ENCODE results near the gene RNASEH2A. TPM values are rescaled to one million over a fixed set of nuclear protein-coding genes. Genes with fewer than 3 reads are reported as not detected.
"Not testable (repeated sequence)": the region's sequence is repeated elsewhere in the genome, so short reads cannot be mapped to it uniquely, and the experiment has no call there.

RNASEH2A gene
- total RNA-seq, 1 donor from 2014 or later, result 16.7 TPM

DNA sequence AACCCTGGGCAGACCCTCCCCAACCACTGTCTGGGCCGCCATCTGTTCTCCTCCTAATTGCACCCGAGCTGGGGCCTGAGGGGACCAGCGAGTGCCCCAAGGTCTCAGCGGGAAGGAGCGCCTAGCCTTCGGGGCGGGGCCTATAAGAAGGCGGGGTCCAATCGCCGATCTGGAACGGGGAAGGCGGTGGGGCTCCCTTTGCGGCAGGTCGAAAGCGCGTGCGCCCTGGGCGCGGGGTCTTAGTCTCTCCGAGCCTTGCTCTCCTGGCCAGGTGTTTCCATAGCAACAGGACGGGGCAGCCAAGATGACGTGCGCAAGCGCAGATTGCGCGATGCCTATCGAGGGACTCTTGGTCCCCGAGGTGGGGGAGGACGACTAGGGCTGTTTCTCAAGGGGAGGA lies 34.7 kb downstream of the RNASEH2A start:
- Mint-ChIP-seq H3K27me3 (ENCODE audit: unreplicated experiment) (peaks cover 33% of the 10 kb centered on the region), H3K9me3 (ENCODE audit: unreplicated experiment) (peaks cover 28% of the 10 kb centered on the region), H3K4me3 (ENCODE audit: unreplicated experiment) (peak overlapping the region; percentile 95), H3K4me1 (ENCODE audit: low read depth, unreplicated experiment) (peaks cover 47% of the 10 kb centered on the region), H3K27ac (ENCODE audit: unreplicated experiment) (peak overlapping the region; percentile 98), H3K36me3 (ENCODE audit: unreplicated experiment) (peaks cover 12% of the 10 kb centered on the region)
- peak; percentile 99 for DNase-seq
- TF ChIP-seq, protein P1, sequence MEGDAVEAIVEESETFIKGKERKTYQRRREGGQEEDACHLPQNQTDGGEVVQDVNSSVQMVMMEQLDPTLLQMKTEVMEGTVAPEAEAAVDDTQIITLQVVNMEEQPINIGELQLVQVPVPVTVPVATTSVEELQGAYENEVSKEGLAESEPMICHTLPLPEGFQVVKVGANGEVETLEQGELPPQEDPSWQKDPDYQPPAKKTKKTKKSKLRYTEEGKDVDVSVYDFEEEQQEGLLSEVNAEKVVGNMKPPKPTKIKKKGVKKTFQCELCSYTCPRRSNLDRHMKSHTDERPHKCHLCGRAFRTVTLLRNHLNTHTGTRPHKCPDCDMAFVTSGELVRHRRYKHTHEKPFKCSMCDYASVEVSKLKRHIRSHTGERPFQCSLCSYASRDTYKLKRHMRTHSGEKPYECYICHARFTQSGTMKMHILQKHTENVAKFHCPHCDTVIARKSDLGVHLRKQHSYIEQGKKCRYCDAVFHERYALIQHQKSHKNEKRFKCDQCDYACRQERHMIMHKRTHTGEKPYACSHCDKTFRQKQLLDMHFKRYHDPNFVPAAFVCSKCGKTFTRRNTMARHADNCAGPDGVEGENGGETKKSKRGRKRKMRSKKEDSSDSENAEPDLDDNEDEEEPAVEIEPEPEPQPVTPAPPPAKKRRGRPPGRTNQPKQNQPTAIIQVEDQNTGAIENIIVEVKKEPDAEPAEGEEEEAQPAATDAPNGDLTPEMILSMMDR (IDR thresholded peaks at IDR 0.05; ENCODE audit: partially characterized antibody, unreplicated experiment), result no peak

DNA sequence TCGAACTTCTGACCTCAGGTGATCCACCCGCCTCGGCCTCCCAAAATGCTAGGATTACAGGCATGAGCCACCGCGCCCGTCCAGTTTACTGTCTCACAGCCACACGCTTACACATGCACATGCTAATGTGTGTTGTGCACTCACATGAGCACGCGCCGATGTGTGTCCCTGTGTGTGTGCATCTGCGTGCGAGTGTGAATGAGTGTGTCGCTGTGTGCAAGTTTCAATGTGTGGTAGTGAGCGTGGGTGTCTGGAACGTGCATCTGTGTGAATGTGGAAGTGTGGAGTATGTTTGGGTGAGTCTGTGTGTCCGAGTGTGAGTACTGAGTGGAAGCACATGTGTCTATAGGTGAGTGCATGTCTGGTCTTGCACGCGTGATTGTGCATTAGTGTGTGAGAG lies 36.1 kb downstream of the RNASEH2A start:
- no peak for DNase-seq
- TF ChIP-seq, protein P1 (IDR thresholded peaks at IDR 0.05; ENCODE audit: partially characterized antibody, unreplicated experiment), result no peak
- peaks cover 42% of the 10 kb centered on the region for H3K4me1 Mint-ChIP-seq (ENCODE audit: low read depth, unreplicated experiment)
- H3K9me3 Mint-ChIP-seq (ENCODE audit: unreplicated experiment), result peaks cover 26% of the 10 kb centered on the region
- peaks cover 26% of the 10 kb centered on the region for H3K27me3 Mint-ChIP-seq (ENCODE audit: unreplicated experiment)
- peak overlapping the region; percentile 74 for H3K27ac Mint-ChIP-seq (ENCODE audit: unreplicated experiment)
- peaks cover 12% of the 10 kb centered on the region for H3K36me3 Mint-ChIP-seq (ENCODE audit: unreplicated experiment)
- H3K4me3 Mint-ChIP-seq (ENCODE audit: unreplicated experiment), result peak overlapping the region; percentile 56

DNA sequence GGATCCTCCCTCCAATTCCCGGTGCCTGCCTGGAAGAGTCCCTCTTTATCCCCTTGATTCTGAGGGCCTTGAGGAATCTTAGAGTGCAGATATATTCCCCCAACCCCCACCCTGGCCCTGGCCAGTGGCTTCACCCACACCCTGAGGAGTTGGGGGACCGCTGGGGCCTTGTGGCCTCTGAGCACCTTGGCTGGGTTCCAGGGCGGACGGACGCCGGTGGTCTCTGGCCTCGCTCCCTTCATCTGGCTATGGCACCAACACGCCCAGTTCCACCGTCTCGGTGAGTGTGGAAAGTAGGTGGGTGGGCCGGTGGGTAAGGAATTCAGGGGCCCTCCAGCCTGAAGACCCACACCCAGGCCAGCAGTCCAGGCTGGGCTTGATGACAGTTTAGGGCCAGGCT lies 36.9 kb downstream of the RNASEH2A start:
- no peak overlapping the region for H3K4me3 Mint-ChIP-seq (ENCODE audit: unreplicated experiment)
- peaks cover 41% of the 10 kb centered on the region for H3K4me1 Mint-ChIP-seq (ENCODE audit: low read depth, unreplicated experiment)
- H3K27me3 Mint-ChIP-seq (ENCODE audit: unreplicated experiment), result peaks cover 22% of the 10 kb centered on the region
- no peak overlapping the region for H3K27ac Mint-ChIP-seq (ENCODE audit: unreplicated experiment)
- TF ChIP-seq, protein P1 (IDR thresholded peaks at IDR 0.05; ENCODE audit: partially characterized antibody, unreplicated experiment), result no peak
- H3K36me3 Mint-ChIP-seq (ENCODE audit: unreplicated experiment), result peaks cover 12% of the 10 kb centered on the region
- DNase-seq, result no peak
- H3K9me3 Mint-ChIP-seq (ENCODE audit: unreplicated experiment), result peaks cover 23% of the 10 kb centered on the region

DNA sequence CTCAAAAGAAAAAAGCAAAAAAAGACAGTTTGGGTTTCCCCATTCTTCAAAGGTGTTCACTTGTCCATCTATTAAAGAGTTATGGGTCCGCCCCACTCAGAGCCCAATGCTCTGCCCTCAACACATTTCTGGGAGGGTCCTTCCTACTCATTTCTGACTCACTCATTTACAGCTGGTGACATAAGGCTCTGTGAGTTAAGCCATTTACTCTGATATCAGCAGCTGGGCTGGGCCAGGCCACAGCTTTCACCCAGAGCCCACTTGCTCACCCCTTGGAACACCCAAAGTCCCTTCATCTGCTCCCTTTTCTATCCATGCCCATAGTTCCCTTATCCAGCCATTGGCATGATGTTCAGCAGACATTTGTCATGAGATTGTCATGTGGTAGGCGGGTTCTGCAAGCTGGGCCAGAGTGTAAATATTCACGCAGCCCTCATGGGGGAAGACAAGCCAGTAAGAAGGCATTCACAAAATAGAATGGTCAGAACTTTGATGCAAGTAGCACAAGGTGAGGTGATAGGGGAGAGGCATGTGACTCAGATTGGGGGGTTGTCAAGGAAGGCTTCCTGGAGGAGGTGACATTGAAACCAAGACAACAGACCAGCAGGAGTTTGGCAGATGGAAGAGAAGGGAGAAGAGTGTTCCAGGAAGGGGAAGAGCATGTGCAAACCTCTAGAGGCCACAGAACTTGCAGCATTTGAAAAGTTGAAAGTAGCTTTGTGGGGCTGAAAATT lies 37.8 kb downstream of the RNASEH2A start:
- DNase-seq, result no peak
- Mint-ChIP-seq H3K4me1 (ENCODE audit: low read depth, unreplicated experiment) (peaks cover 39% of the 10 kb centered on the region), H3K27me3 (ENCODE audit: unreplicated experiment) (peaks cover 20% of the 10 kb centered on the region), H3K36me3 (ENCODE audit: unreplicated experiment) (peaks cover 10% of the 10 kb centered on the region), H3K9me3 (ENCODE audit: unreplicated experiment) (peaks cover 23% of the 10 kb centered on the region), H3K27ac (ENCODE audit: unreplicated experiment) (peak overlapping the region; percentile 82), H3K4me3 (ENCODE audit: unreplicated experiment) (peak overlapping the region; percentile 61)
- TF ChIP-seq, protein P1 (IDR thresholded peaks at IDR 0.05; ENCODE audit: partially characterized antibody, unreplicated experiment), result no peak

DNA sequence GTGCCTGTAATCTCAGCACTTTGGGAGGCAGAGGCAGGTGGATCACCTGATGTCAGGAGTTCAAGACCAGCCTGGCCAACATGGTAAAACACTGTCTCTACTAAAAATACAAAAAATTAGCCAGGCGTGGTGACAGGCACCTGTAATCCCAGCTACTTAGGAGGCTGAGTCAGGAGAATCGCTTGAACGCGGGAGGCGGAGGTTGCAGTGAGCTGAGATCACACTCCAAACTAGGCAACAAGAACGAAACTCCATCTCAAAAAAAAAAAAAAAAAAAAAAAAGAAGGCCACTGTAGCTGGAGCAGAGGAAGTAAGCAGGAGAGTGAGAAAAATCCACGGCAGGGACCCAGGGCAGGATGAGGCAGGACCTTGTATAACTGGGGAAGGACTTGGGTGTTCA lies 40.2 kb downstream of the RNASEH2A start:
- not testable (repeated sequence) for H3K27me3 Mint-ChIP-seq (ENCODE audit: unreplicated experiment); H3K36me3 Mint-ChIP-seq (ENCODE audit: unreplicated experiment); H3K4me3 Mint-ChIP-seq (ENCODE audit: unreplicated experiment); DNase-seq; H3K27ac Mint-ChIP-seq (ENCODE audit: unreplicated experiment)
- Mint-ChIP-seq H3K4me1 (ENCODE audit: low read depth, unreplicated experiment) (peaks cover 22% of the 10 kb centered on the region), H3K9me3 (ENCODE audit: unreplicated experiment) (peaks cover 13% of the 10 kb centered on the region)

All from glutamatergic neuron (in vitro differentiated cells).